ENCODE results near the gene VWA8. TPM values are rescaled to one million over a fixed set of nuclear protein-coding genes. Genes with fewer than 3 reads are reported as not detected.

The VWA8 gene
- total and polyA plus RNA-seq, 7 experiments from 2014 or later = 4.8 to 26.3 (median 21.6) TPM

GRCh38 chr13:41820581-41821237, 140.2 kb downstream of the VWA8 start:
- Histone ChIP-seq H3K4me1 (ENCODE audit: control insufficient read depth in 2 of 2, insufficient read depth in 2 of 2, low read length in 2 of 2) (no peaks in the 10 kb centered on the region), H3K9me3 (ENCODE audit: control insufficient read depth in 2 of 3, low read length in 3 of 3) (no peaks in the 10 kb centered on the region), H3K27me3 (ENCODE audit: control insufficient read depth in 2 of 2, insufficient read depth in 2 of 2, low read length in 2 of 2) (no peaks in the 10 kb centered on the region), H3K4me3 (ENCODE audit: low read length) (no peak overlapping the region), H3K27ac (ENCODE audit: low read depth, low read length) (no peak overlapping the region), H3K36me3 (ENCODE audit: control insufficient read depth in 2 of 3, insufficient read depth in 3 of 3, low read length in 3 of 3) (peaks cover 0 to 9% (median 0%) of the 10 kb centered on the region in 3 experiments)
- intact Hi-C loops (cut with micrococcal nuclease) = no loop called here
- Mint-ChIP-seq H3K27ac (no peak overlapping the region), H3K4me3 (no peak overlapping the region), H3K9me3 (peaks cover 0 to 5% (median 0%) of the 10 kb centered on the region in 11 donors), H3K27me3 (no peaks in the 10 kb centered on the region), H3K36me3 (peaks cover 7 to 69% (median 32%) of the 10 kb centered on the region in 5 donors), H3K4me1 (peaks cover 0 to 5% (median 0%) of the 10 kb centered on the region in 7 donors)
- POLR2A ChIA-PET = no interaction called here
- CTCF ChIA-PET = no interaction called here
- DNase-seq (no peak), ATAC-seq (no peak)

- Histone ChIP-seq H3K9me3 (ENCODE audit: control insufficient read depth in 2 of 3, low read length in 3 of 3) (no peaks in the 10 kb centered on the region), H3K27ac (ENCODE audit: low read depth, low read length) (no peak overlapping the region), H3K4me1 (ENCODE audit: control insufficient read depth in 2 of 2, insufficient read depth in 2 of 2, low read length in 2 of 2) (peaks cover 0 to 14% of the 10 kb centered on the region in 2 donors), H3K27me3 (ENCODE audit: control insufficient read depth in 2 of 2, insufficient read depth in 2 of 2, low read length in 2 of 2) (no peaks in the 10 kb centered on the region), H3K36me3 (ENCODE audit: control insufficient read depth in 2 of 3, insufficient read depth in 3 of 3, low read length in 3 of 3) (peaks cover 0 to 4% (median 0%) of the 10 kb centered on the region in 3 experiments), H3K4me3 (ENCODE audit: low read length) (no peak overlapping the region)
- H3K27me3 Mint-ChIP-seq = no peaks in the 10 kb centered on the region
- H3K27ac Mint-ChIP-seq = peak overlapping the region in 1 of 9 donors; percentile 7
- intact Hi-C loops (cut with micrococcal nuclease) = no loop called here
- CTCF ChIA-PET = no interaction called here
- H3K9me3 Mint-ChIP-seq = peaks cover 0 to 11% (median 0%) of the 10 kb centered on the region in 11 donors
- peaks cover 0 to 15% (median 12%) of the 10 kb centered on the region in 7 donors for H3K4me1 Mint-ChIP-seq
- POLR2A ChIA-PET = no interaction called here
- ATAC-seq (no peak), DNase-seq (no peak)
- H3K4me3 Mint-ChIP-seq = no peak overlapping the region
- peaks cover 8 to 73% (median 43%) of the 10 kb centered on the region in 5 donors for H3K36me3 Mint-ChIP-seq
Observed at GRCh38 chr13:41816057-41816456, 144.9 kb downstream of the VWA8 start.

GRCh38 chr13:41813426-41813825, 147.5 kb downstream of the VWA8 start:
- Histone ChIP-seq H3K9me3 (ENCODE audit: control insufficient read depth in 2 of 3, low read length in 3 of 3) (no peaks in the 10 kb centered on the region), H3K27ac (ENCODE audit: low read depth, low read length) (no peak overlapping the region), H3K36me3 (ENCODE audit: control insufficient read depth in 2 of 3, insufficient read depth in 3 of 3, low read length in 3 of 3) (peaks cover 0 to under 1% (median 0%) of the 10 kb centered on the region in 3 experiments), H3K4me3 (ENCODE audit: low read length) (no peak overlapping the region), H3K27me3 (ENCODE audit: control insufficient read depth in 2 of 2, insufficient read depth in 2 of 2, low read length in 2 of 2) (no peaks in the 10 kb centered on the region), H3K4me1 (ENCODE audit: control insufficient read depth in 2 of 2, insufficient read depth in 2 of 2, low read length in 2 of 2) (peaks cover 0 to 16% of the 10 kb centered on the region in 2 donors)
- H3K4me3 Mint-ChIP-seq = no peak overlapping the region
- H3K27me3 Mint-ChIP-seq = no peaks in the 10 kb centered on the region
- peaks cover 0 to 20% (median 12%) of the 10 kb centered on the region in 7 donors for H3K4me1 Mint-ChIP-seq
- peaks cover 18 to 70% (median 51%) of the 10 kb centered on the region in 5 donors for H3K36me3 Mint-ChIP-seq
- ATAC-seq (no peak), DNase-seq (no peak)
- H3K27ac Mint-ChIP-seq = peak overlapping the region in 1 of 9 donors; percentile 4
- CTCF ChIA-PET = no interaction called here
- intact Hi-C loops (cut with micrococcal nuclease) = no loop called here
- POLR2A ChIA-PET = no interaction called here
- H3K9me3 Mint-ChIP-seq = peaks cover 0 to 11% (median 0%) of the 10 kb centered on the region in 11 donors

GRCh38 chr13:41812851-41813250, 148.1 kb downstream of the VWA8 start:
- CTCF ChIA-PET = no interaction called here
- H3K27ac Mint-ChIP-seq = peak overlapping the region in 2 of 9 donors; percentile 4 to 14
- intact Hi-C loops (cut with micrococcal nuclease) = no loop called here

GRCh38 chr13:41812237-41812636, 148.7 kb downstream of the VWA8 start:
- Histone ChIP-seq H3K4me3 (ENCODE audit: low read length) (no peak overlapping the region), H3K27me3 (ENCODE audit: control insufficient read depth in 2 of 2, insufficient read depth in 2 of 2, low read length in 2 of 2) (no peaks in the 10 kb centered on the region), H3K4me1 (ENCODE audit: control insufficient read depth in 2 of 2, insufficient read depth in 2 of 2, low read length in 2 of 2) (peaks cover 0 to 16% of the 10 kb centered on the region in 2 donors), H3K36me3 (ENCODE audit: control insufficient read depth in 2 of 3, insufficient read depth in 3 of 3, low read length in 3 of 3) (peaks cover 0 to 6% (median 0%) of the 10 kb centered on the region in 3 experiments), H3K27ac (ENCODE audit: low read depth, low read length) (no peak overlapping the region), H3K9me3 (ENCODE audit: control insufficient read depth in 2 of 3, low read length in 3 of 3) (no peaks in the 10 kb centered on the region)
- peaks cover 0 to 11% (median 0%) of the 10 kb centered on the region in 11 donors for H3K9me3 Mint-ChIP-seq
- intact Hi-C loops (cut with micrococcal nuclease) = no loop called here
- CTCF ChIA-PET = no interaction called here
- POLR2A ChIA-PET = no interaction called here
- peaks cover 0 to 20% (median 12%) of the 10 kb centered on the region in 7 donors for H3K4me1 Mint-ChIP-seq
- H3K27me3 Mint-ChIP-seq = no peaks in the 10 kb centered on the region
- H3K27ac Mint-ChIP-seq = peak overlapping the region in 2 of 9 donors; percentile 2 to 14
- no peak overlapping the region for H3K4me3 Mint-ChIP-seq
- H3K36me3 Mint-ChIP-seq = peaks cover 23 to 77% (median 59%) of the 10 kb centered on the region in 5 donors
- ATAC-seq (no peak), DNase-seq (no peak)

More at GRCh38 chr13:41812851-41813250, 148.1 kb downstream of the VWA8 start:
- DNase-seq = no peak
- Histone ChIP-seq H3K27me3 (ENCODE audit: control insufficient read depth in 2 of 2, insufficient read depth in 2 of 2, low read length in 2 of 2) (no peaks in the 10 kb centered on the region), H3K9me3 (ENCODE audit: control insufficient read depth in 2 of 3, low read length in 3 of 3) (no peaks in the 10 kb centered on the region), H3K4me1 (ENCODE audit: control insufficient read depth in 2 of 2, insufficient read depth in 2 of 2, low read length in 2 of 2) (peaks cover 0 to 16% of the 10 kb centered on the region in 2 donors), H3K4me3 (ENCODE audit: low read length) (no peak overlapping the region), H3K36me3 (ENCODE audit: control insufficient read depth in 2 of 3, insufficient read depth in 3 of 3, low read length in 3 of 3) (no peaks in the 10 kb centered on the region), H3K27ac (ENCODE audit: low read depth, low read length) (no peak overlapping the region)
- H3K4me1 Mint-ChIP-seq = peaks cover 0 to 20% (median 12%) of the 10 kb centered on the region in 7 donors
- peaks cover 23 to 74% (median 56%) of the 10 kb centered on the region in 5 donors for H3K36me3 Mint-ChIP-seq
- no peaks in the 10 kb centered on the region for H3K27me3 Mint-ChIP-seq
- peaks cover 0 to 11% (median 0%) of the 10 kb centered on the region in 11 donors for H3K9me3 Mint-ChIP-seq
- no peak overlapping the region for H3K4me3 Mint-ChIP-seq
- POLR2A ChIA-PET = interaction anchor here (0.6 kb wide), 1 partner anchor 1555 kb away, joined by 3 read pairs; no protein-coding TSS in a partner anchor
- ATAC-seq = no peak

GRCh38 chr13:41811588-41812021, 149.3 kb downstream of the VWA8 start:
- H3K27me3 Mint-ChIP-seq = no peaks in the 10 kb centered on the region
- Histone ChIP-seq H3K27me3 (ENCODE audit: control insufficient read depth in 2 of 2, insufficient read depth in 2 of 2, low read length in 2 of 2) (no peaks in the 10 kb centered on the region), H3K36me3 (ENCODE audit: control insufficient read depth in 2 of 3, insufficient read depth in 3 of 3, low read length in 3 of 3) (peaks cover 0 to 8% (median 0%) of the 10 kb centered on the region in 3 experiments), H3K4me1 (ENCODE audit: control insufficient read depth in 2 of 2, insufficient read depth in 2 of 2, low read length in 2 of 2) (peaks cover 0 to 16% of the 10 kb centered on the region in 2 donors), H3K9me3 (ENCODE audit: control insufficient read depth in 2 of 3, low read length in 3 of 3) (no peaks in the 10 kb centered on the region), H3K4me3 (ENCODE audit: low read length) (no peak overlapping the region), H3K27ac (ENCODE audit: low read depth, low read length) (no peak overlapping the region)
- H3K4me3 Mint-ChIP-seq = peak overlapping the region in 1 of 10 donors; percentile 21
- peaks cover 0 to 11% (median 0%) of the 10 kb centered on the region in 11 donors for H3K9me3 Mint-ChIP-seq
- ATAC-seq = peak; percentile 77
- H3K4me1 Mint-ChIP-seq = peaks cover 0 to 20% (median 12%) of the 10 kb centered on the region in 7 donors
- intact Hi-C loops (cut with micrococcal nuclease) = no loop called here
- peaks cover 29 to 77% (median 60%) of the 10 kb centered on the region in 5 donors for H3K36me3 Mint-ChIP-seq
- H3K27ac Mint-ChIP-seq = no peak overlapping the region
- CTCF ChIA-PET = interaction anchor here (0.6 kb wide), 1 partner anchor 1079 kb away, joined by 3 read pairs; no protein-coding TSS in a partner anchor
- POLR2A ChIA-PET = no interaction called here
- no peak for DNase-seq
